ENCODE results near the gene RPS2.

DNA sequence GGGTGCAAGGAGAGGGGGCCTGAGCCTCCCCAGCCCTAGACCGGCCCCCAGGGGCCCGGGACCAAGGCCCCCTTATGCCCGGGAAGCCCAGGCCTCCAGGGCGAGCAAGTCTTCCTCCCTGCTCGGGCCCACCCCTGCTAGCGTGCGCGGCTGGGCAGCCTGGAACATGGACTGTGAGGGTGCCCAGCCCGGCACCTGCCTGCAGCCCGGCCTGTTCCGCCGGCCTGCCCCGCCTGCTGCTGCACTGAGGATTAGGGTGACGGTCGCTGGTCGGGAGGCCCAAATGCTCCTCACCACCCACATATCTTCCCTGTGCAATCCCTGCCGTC, 52.4 kb downstream of the RPS2 start:
- TF ChIP-seq POLR2A (IDR thresholded peaks at IDR 0.05; ENCODE audit: low read length) (no peak), GATA1 (IDR thresholded peaks at IDR 0.05; ENCODE audit: low read depth, low read length) (no peak)

Measured in erythroblast (primary cell).